Measurements from ENCODE around the gene MACROD2.

Gene MACROD2

GRCh38 chr20:15895126-15895525, 1899.8 kb downstream of the MACROD2 start:
- no peak overlapping the region for H3K4me3 ChIP-seq (replicated peaks; ENCODE audit: low read depth, low read length)
- TF ChIP-seq, protein P1, sequence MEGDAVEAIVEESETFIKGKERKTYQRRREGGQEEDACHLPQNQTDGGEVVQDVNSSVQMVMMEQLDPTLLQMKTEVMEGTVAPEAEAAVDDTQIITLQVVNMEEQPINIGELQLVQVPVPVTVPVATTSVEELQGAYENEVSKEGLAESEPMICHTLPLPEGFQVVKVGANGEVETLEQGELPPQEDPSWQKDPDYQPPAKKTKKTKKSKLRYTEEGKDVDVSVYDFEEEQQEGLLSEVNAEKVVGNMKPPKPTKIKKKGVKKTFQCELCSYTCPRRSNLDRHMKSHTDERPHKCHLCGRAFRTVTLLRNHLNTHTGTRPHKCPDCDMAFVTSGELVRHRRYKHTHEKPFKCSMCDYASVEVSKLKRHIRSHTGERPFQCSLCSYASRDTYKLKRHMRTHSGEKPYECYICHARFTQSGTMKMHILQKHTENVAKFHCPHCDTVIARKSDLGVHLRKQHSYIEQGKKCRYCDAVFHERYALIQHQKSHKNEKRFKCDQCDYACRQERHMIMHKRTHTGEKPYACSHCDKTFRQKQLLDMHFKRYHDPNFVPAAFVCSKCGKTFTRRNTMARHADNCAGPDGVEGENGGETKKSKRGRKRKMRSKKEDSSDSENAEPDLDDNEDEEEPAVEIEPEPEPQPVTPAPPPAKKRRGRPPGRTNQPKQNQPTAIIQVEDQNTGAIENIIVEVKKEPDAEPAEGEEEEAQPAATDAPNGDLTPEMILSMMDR (IDR thresholded peaks at IDR 0.05; ENCODE audit: low read depth, low read length, missing control alignments): no peak
- DNase-seq (ENCODE audit: extremely low read depth, low read depth): no peak

DNA sequence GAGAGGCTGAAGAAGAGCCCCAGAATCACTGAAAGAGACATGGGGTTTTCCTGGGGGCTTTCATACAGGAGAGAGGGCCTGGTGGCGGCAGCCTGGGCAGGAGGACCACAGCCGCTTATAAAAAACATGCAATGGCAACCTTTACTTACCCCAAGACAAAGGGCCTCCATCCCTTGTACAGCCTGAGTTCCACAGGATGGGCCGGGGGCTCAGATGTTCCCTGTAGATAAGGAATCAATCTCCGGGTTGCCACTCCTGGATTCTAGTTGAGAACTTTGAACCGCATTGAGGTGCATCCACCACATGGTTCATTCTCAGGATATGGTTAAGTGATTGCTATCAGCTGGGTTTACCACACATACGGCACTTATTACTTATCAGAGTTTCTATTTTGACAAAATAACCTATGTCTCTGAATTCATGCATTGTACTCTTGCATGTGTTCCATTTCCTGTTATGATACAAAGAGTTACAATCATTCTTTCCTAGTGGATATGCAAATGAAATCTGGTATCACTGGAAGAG, 1900.3 kb downstream of the MACROD2 start:
- DNase-seq (ENCODE audit: extremely low read depth, low read depth): no peak
- TF ChIP-seq, protein P1 (IDR thresholded peaks at IDR 0.05; ENCODE audit: low read depth, low read length, missing control alignments): no peak
- no peak overlapping the region for H3K4me3 ChIP-seq (replicated peaks; ENCODE audit: low read depth, low read length)

GRCh38 chr20:15899967-15900366, 1904.7 kb downstream of the MACROD2 start:
- TF ChIP-seq, protein P1 (IDR thresholded peaks at IDR 0.05; ENCODE audit: low read depth, low read length, missing control alignments): no peak
- H3K4me3 ChIP-seq (replicated peaks; ENCODE audit: low read depth, low read length): no peak overlapping the region
- no peak for DNase-seq (ENCODE audit: extremely low read depth, low read depth)

DNA sequence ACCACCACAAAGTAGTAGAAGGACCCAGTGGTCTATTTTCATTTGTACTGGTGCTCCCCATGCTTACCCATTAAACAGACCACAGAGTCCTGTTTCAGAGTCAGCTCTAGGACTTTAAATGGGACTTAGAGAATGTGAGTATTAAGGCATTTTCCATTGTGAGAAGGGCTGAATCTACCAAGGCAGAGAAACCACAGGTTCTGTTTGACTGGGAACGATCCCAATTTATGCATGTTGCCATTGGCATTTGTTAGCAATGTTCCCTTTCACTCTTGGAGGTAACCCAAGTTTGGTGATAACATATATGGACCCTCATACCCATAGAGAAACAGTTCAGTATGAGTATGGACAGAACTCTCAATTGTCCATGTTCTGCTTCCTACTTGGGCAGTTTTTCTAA, 1905.1 kb downstream of the MACROD2 start:
- TF ChIP-seq, protein P1 (IDR thresholded peaks at IDR 0.05; ENCODE audit: low read depth, low read length, missing control alignments): no peak
- H3K4me3 ChIP-seq (replicated peaks; ENCODE audit: low read depth, low read length): no peak overlapping the region
- DNase-seq (ENCODE audit: extremely low read depth, low read depth): no peak

DNA sequence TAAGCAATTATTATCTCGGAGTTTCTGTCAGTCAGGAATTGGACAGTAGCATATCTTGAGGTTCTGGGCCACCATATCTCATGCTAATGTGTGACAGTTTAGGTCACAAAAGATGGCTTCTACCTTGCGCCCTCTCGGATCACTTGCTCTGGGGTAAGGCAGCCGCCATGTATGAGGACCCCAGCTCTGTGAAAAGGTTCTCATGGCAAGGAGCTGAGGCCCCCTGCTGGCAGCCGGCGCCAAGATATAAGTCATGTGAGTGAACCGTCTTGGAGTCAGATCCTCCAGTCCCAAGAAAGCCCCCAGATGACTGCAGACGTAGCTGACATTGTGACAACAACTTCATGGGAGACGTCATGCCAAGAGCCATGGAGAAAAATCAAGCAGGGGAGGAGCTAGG, 1907.2 kb downstream of the MACROD2 start:
- no peak for DNase-seq (ENCODE audit: extremely low read depth, low read depth)
- H3K4me3 ChIP-seq (replicated peaks; ENCODE audit: low read depth, low read length): no peak overlapping the region
- TF ChIP-seq, protein P1 (IDR thresholded peaks at IDR 0.05; ENCODE audit: low read depth, low read length, missing control alignments): peak; percentile 46

DNA sequence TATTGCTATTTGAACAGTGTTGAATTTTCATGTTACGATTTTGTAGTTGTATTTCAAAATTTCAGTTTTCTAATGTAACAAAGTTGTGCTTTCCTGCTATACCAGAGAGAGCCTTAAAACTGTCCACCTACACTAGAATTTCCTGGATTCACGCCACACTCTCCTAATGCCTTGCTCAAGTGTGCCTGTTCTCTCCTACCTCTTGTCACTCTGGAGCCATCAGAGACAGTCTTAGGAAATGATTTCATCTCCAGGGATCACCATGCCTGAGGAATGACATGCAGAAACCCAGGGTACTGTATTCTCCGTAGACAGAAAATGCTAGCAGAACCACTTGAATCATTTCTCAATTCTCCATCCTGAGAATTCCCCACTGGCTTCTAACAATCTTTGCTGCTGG, 1910.3 kb downstream of the MACROD2 start:
- DNase-seq (ENCODE audit: extremely low read depth, low read depth): no peak
- no peak overlapping the region for H3K4me3 ChIP-seq (replicated peaks; ENCODE audit: low read depth, low read length)
- TF ChIP-seq, protein P1 (IDR thresholded peaks at IDR 0.05; ENCODE audit: low read depth, low read length, missing control alignments): no peak

DNA sequence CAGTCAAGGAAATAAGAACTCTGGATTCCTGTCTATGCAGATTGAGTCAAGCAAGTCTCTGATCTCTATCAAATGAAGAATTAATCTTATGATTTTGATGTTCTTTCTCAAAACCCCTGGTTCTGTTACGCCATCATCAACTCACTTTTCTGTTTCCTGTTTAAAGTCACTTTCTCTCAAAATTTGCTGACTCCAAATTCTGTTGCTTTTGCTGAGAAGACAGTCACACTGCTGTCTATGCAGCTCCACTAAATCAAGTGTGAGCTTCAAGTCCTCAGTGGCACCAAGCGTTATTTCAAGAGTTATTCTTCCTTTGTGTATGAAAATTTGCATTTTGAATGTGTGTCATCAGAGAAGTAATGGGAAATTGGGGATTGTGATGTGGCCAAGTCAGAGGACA, 1914.7 kb downstream of the MACROD2 start:
- no peak for DNase-seq (ENCODE audit: extremely low read depth, low read depth)
- no peak overlapping the region for H3K4me3 ChIP-seq (replicated peaks; ENCODE audit: low read depth, low read length)
- TF ChIP-seq, protein P1 (IDR thresholded peaks at IDR 0.05; ENCODE audit: low read depth, low read length, missing control alignments): no peak

Measured in HFF-Myc (cell line).